ENCODE measurements around the gene OBP2A.

GRCh38 chr9:135502873-135503321, 43.0 kb upstream of the OBP2A start:
- TF ChIP-seq, protein P1, sequence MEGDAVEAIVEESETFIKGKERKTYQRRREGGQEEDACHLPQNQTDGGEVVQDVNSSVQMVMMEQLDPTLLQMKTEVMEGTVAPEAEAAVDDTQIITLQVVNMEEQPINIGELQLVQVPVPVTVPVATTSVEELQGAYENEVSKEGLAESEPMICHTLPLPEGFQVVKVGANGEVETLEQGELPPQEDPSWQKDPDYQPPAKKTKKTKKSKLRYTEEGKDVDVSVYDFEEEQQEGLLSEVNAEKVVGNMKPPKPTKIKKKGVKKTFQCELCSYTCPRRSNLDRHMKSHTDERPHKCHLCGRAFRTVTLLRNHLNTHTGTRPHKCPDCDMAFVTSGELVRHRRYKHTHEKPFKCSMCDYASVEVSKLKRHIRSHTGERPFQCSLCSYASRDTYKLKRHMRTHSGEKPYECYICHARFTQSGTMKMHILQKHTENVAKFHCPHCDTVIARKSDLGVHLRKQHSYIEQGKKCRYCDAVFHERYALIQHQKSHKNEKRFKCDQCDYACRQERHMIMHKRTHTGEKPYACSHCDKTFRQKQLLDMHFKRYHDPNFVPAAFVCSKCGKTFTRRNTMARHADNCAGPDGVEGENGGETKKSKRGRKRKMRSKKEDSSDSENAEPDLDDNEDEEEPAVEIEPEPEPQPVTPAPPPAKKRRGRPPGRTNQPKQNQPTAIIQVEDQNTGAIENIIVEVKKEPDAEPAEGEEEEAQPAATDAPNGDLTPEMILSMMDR (IDR thresholded peaks at IDR 0.05; ENCODE audit: low read length): no peak
- TF ChIP-seq EZH2 (IDR thresholded peaks at IDR 0.05; ENCODE audit: borderline replicate concordance, low read length): no peak

Data from OCI-LY1 (cell line).